ENCODE measurements around the gene GHRH.

Gene GHRH

GRCh38 chr20:37244572-37244957, 17.0 kb downstream of the GHRH start:
- TF ChIP-seq ZNF274 (IDR thresholded peaks at IDR 0.05; ENCODE audit: low read depth, low read length): no peak
- H3K4me3 ChIP-seq (ENCODE audit: low read length): no peak overlapping the region

DNA sequence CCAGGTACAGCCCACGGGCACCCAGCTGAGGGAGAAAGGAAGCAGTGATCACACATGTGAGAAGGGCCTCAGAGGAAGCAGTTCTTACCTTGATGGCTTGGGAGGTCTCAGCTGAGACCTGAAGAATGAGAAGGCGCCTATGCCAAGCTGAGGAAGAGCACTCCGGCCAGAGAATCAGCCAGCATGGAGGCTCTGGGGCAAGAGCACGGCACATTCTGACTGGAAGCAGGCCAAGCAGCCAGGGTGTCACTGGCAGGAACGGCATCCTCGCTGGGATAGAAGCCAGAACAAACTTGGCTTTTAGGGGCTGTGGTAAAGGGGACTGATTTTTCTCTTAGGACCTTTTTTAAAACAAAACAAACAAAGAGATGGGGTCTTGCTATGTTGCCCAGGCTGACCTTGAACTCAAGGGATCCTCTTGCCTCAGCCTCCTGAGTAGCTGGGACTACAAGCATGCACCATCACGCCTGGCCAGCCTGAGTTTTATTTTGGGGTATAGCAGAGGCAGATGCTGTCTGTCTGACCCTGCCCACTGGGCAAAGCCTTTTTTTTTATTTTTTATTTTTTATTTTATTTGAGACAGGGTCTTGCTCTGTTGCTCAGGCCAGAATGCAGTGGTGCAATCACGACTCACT, 17.6 kb downstream of the GHRH start:
- no peak for TF ChIP-seq ZNF274 (IDR thresholded peaks at IDR 0.05; ENCODE audit: low read depth, low read length)
- no peak overlapping the region for H3K4me3 ChIP-seq (ENCODE audit: low read length)

DNA sequence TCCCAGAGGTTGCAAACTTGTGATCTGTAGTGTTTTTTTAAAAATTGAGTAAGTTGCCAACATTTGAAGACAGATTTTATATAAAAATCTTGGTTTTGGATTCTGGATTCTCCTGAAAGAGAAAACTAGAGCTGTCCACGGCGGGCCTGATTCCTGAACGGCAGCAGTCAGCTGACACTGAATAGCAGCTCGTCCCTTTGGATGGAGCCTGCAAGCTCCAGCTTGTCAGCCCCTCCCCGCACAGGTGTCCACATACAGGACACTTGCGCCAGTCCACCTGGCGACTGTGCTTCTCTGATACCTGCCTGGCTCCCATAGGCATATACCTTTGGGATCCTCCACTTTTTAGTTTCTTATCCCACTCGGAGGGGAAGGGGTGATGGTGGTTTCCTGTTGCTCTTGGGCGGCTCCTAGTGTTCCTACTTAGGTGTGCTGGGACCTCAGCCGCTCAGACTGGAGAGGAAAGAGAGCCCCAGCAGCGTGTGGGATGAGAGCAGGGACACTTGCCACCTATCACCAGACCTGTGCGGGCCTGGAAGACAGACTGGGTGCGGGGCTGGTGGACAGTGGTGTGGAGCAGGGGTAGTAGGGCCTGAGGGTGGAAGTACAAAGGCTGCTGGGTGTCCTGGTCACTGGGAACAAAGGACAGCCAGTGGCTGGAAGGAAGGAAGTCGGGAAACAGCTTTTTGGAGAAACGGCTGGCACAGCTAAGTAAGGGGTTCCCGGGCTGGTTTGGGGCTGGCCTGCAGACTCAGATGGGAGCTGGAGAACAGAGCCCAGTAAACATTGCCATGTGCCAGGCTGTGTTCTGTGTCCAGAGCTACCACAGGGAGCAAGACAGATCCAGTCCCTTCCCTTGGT, 18.3 kb downstream of the GHRH start:
- no peak overlapping the region for H3K4me3 ChIP-seq (ENCODE audit: low read length)
- no peak for TF ChIP-seq ZNF274 (IDR thresholded peaks at IDR 0.05; ENCODE audit: low read depth, low read length)

DNA sequence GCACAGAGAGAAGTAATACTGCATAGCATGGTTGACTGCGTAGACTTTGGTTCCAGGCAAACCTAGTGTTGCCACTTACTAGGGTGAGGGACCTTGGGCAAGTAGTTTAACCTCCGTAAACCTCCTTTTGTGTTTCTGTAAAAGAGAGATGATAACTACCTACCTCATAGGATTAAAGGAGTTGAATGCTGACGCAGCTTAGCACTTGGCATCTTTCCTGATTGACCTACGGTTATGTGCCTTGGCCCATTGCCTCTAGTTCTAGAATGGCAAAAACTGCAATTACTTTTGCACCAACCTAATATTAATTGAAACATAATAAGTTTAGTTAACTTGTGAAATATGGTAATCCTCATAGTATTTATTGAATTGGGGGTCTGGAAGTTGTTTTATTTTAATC, 19.1 kb downstream of the GHRH start:
- no peak overlapping the region for H3K4me3 ChIP-seq (ENCODE audit: low read length)
- no peak for TF ChIP-seq ZNF274 (IDR thresholded peaks at IDR 0.05; ENCODE audit: low read depth, low read length)

DNA sequence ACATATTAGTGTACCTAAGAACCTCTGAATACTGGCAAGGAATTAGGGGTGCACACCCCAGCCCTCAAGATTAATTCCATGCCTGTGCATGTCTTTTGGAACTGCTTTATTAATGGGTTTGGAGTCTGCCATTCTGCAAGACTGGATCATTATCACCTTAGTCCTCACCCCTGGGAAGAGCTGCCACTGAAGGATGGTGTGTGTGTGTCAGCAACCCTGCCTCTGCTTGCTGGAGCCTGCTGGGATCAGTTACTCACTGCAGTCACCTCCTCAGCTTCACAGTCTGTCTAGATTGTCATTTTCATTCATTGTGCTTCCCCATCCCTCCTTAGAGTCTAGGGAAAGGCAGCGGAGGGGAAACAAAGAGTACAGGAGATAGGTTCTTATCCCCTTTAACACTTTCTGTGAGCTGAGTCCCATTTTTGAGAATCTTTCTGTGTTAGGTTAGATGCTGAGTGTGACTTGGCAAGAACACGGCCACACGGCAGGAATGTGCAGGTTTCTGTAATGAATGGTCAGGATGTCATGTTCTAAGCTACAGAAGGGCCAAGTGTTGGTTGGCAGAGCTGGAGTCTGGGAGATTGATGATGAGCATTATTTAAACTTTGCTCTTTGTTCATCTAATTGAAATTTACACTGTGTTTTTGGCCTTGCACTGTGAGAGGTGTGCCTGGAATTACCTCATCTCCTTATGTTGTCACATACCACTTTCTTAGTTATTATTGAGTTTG, 21.1 kb downstream of the GHRH start:
- H3K4me3 ChIP-seq (ENCODE audit: low read length): no peak overlapping the region
- no peak for TF ChIP-seq ZNF274 (IDR thresholded peaks at IDR 0.05; ENCODE audit: low read depth, low read length)

- no peak for TF ChIP-seq ZNF274 (IDR thresholded peaks at IDR 0.05; ENCODE audit: low read depth, low read length)
These were observed 22.6 kb downstream of the GHRH start for GRCh38 chr20:37238935-37239451.

DNA sequence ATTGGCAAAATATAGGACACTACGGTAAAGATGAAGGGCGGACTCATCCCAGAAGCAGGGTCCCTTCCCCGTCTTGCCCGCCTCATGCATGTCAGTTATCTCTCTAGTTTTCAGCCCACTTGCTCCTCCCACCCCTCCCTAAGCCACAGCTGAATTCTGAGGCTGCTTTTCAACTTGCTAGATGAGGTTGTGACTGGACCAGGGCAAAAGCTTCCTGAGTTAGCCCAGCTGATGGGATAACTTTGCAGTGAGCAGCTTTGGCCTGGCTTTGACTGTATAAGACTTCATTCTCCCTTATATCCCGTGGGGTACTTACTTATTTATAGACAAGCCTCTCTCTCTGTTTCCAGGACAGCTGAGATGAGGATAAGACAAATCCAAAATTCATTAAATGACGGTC, 23.2 kb downstream of the GHRH start:
- H3K4me3 ChIP-seq (ENCODE audit: low read length): no peak overlapping the region
- no peak for TF ChIP-seq ZNF274 (IDR thresholded peaks at IDR 0.05; ENCODE audit: low read depth, low read length)

More at GRCh38 chr20:37238935-37239451, 22.6 kb downstream of the GHRH start:
- no peak overlapping the region for H3K4me3 ChIP-seq (ENCODE audit: low read length)

DNA sequence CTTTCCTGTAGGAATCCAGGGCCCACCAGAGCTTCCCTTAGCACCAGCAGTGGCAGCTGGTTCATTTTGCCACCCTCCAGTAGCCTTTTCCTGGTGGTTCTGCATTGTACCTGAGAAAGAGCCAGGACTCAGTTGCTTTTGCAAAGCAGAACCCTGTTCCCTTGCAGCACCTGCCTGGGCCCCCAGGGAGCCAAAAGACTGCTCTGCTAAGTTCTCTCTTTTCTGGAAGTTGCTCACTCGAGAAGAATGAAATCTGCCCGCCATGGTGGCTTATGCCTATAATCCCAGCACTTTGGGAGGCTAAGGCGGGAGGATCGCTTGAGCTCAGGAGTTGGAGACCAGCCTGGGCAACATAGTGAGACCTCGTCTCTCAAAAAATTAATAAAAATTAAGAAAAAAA, 24.0 kb downstream of the GHRH start:
- TF ChIP-seq ZNF274 (IDR thresholded peaks at IDR 0.05; ENCODE audit: low read depth, low read length): no peak
- no peak overlapping the region for H3K4me3 ChIP-seq (ENCODE audit: low read length)

GRCh38 chr20:37236462-37236861, 25.2 kb downstream of the GHRH start:
- H3K4me3 ChIP-seq (ENCODE audit: low read length): no peak overlapping the region
- TF ChIP-seq ZNF274 (IDR thresholded peaks at IDR 0.05; ENCODE audit: low read depth, low read length): no peak

DNA sequence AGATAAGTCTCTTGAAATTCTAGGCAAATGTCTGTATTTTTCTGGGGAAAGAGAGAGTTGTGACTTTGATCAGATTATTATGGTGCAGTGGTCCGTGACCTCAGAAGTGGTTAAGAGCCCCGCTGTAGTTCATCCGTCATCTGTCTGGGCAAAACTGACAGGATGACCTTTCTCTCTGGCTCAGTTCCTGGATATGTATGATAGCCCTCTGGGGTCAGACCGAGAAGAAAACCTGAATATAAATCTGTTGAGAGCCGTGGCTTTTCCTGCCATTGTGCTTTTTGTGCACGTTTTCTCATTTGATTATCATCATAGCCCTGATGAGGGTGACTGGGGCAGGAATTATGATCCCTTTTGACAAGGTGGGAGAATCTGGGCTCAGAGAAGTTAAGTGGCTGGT, 26.5 kb downstream of the GHRH start:
- H3K4me3 ChIP-seq (ENCODE audit: low read length): no peak overlapping the region
- TF ChIP-seq ZNF274 (IDR thresholded peaks at IDR 0.05; ENCODE audit: low read depth, low read length): no peak

- no peak overlapping the region for H3K4me3 ChIP-seq (ENCODE audit: low read length)
- no peak for TF ChIP-seq ZNF274 (IDR thresholded peaks at IDR 0.05; ENCODE audit: low read depth, low read length)
These were observed 27.4 kb downstream of the GHRH start for GRCh38 chr20:37234254-37234581.

DNA sequence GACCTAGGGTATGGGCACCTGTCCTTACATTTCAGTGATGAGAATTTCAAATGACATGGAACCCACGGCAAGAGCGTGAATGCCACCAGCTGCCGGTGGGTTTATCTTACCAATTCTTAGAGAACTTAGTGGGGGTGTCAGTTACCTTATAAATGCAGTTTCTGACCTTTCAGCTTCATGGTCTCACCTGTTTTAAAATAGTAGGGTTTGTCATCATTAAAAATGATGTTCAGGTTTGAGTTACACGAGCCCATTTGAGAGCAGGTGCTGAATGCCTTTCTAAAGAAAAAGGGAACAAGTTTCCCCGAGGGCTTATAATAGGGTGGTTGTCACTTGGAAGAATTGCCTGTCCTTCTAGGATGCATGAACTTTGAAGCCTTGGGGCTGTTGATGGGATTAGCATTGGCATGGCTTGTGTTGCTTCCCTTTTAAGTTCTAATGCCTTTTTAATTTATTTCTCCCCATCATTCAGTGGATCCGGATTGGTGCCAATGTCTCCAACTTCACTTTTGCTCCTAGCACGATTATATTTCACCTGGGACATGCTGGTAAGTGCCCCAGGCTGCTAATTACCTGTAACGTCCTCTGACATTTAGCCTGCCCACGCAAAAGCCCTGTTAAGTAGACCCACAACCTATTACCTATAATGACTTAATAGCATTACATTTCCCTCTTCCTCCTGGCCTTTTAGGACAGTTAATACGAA, 27.9 kb downstream of the GHRH start:
- H3K4me3 ChIP-seq (ENCODE audit: low read length): no peak overlapping the region
- no peak for TF ChIP-seq ZNF274 (IDR thresholded peaks at IDR 0.05; ENCODE audit: low read depth, low read length)

- TF ChIP-seq ZNF274 (IDR thresholded peaks at IDR 0.05; ENCODE audit: low read depth, low read length): no peak
- H3K4me3 ChIP-seq (ENCODE audit: low read length): no peak overlapping the region
These were observed 29.5 kb downstream of the GHRH start for GRCh38 chr20:37231947-37232630.

All from GM08714 (cell line).